Amniotic stem cell (primary cell): ENCODE data around the gene DTX2.
"Not testable (repeated sequence)": the region's sequence is repeated elsewhere in the genome, so short reads cannot be mapped to it uniquely, and the experiment has no call there.

Experiments used
- DNase-seq: peaks from one replicate; lab custom pipeline; 2025; lab: John Stamatoyannopoulos, UW

The DTX2 gene

DNA sequence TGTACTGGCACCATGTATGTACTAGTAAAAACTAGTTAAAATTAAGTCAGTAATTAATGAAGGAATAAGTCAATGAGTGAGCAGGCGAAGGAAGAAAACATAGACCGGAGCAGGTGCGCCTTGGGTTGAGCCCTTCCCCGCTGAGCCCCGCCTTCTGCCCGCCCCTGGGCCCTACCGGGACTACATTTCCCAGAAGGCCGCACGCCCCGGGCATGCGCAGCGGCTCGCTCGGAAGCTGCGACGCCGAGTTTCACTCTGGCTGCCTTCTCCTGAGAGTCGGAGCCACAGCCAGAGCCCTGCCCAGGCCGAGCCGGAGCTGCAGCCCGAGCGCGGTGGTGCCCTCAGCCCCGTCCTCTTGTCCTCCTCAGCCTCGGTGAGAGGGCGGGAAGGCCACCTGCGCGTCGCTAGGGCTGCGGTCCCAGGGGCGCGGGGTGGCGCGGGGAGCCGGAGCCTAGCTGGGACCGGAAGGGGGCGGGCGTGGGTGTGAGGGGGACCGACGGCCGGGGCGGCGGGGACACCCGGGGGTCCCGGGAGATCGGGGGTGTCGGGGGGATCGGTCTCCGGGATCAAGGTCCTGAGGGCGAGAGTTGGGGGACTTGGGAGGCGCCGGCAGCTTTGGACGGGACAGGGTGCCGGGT, at the start of gene DTX2:
TSS of gene DTX2 (plus strand) at position 246 of the 638 bp plus-strand sequence. CDS start 18,801 bp downstream, outside the sequence.
- not testable (repeated sequence) for DNase-seq

DNA sequence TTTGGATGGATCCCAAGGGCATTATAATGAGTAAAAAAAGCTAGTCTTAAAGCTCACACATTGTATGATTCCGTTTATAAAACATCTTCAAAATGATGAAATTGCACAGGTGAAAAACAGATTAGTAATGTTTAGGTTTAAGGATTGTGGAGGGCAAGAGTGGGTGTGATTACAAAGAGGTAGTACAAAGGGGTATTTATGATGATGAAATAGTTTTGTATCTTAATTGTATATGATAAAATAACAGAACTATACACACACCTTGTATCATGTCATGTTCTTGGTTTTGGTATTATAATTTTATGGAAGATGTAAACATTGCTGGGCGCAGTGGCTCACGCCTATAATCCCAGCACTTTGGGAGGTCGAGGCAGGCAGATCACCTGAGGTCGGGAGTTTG, 49.3 kb upstream of the DTX2 start:
- DNase-seq, result no peak

DNA sequence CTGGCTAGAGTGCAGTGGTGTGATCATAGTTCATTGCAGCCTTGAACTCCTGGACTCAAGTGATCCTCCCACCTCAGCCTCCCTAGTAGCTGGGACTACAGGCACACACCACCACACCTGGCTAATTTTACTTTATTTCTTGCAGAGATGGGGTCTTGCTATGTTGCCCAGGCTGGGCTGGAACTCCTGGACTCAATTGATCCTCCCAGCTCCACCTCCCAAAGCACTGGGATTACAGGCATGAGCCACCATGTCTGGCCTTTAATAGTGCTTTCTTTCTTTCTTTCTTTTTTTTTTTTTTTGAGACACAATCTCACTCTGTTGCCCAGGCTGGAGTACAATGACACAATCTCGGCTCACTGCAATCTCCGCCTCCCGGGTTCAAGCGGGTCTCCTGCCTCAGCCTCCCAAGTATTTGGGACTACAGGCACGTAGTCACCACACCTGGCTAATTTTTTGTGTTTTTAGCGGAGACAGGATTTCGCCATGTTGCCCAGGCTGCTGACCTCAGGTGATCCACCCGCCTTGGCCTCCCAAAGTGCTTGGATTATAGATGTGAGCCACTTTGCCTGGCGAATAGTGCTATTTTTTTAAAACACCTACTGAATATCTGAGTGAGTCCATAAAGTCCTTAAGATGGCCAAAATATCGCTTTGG, 43.7 kb upstream of the DTX2 start:
- not testable (repeated sequence) for DNase-seq

DNA sequence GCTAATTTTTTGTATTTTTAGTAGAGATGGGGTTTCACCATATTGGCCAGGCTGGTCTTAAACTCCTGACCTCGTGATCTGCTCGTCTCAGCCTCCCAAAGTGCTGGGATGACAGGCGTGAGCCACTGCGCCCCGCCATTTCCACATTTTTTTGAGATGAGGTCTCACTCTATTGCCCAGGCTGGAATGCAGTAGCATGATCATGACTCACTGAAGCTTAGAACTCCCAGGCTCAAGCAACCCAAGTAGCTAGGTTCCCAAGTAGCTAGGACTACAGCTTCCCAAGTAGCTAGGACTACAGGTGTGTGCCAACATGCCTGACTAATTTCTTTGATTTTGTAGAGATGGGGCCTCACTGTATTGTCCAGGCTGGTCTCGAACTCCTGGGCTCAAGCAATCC, 40.4 kb upstream of the DTX2 start:
- DNase-seq, result peak; percentile 82

DNA sequence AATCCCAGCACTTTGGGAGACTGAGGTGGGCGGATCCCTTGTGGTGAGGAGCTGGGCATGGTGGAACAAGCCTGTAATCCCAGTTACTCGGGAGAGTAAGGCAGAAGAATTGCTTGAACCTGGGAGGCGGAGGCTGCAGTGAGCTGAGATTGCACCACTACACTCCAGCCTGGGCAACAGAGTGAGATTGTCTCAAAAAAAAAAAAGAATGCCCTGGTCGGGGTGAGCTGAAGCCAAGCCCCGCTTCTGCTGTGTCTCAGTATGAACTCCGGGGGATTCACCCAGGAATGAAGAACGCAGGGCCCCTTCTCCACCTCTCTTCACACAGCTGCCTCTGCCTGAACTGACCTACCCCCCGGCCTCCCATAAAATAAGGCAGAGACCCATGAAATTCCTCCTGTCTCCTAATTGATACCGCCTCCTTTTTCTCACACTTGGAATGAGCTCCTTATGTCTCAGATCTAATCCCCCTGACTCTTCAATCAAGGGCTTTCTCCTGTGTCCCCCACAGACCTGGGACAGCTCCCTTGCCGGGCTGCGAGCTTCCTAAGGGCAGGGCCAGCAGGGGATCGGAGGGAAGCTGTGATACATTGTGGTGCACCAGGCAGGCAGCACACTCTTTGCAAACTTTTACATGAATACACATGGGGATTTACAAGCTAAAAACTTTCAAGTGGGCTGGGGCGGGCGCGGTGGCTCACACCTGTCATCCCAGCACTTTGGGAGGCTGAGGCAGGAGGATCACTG, 37.7 kb upstream of the DTX2 start:
- no peak for DNase-seq

DNA sequence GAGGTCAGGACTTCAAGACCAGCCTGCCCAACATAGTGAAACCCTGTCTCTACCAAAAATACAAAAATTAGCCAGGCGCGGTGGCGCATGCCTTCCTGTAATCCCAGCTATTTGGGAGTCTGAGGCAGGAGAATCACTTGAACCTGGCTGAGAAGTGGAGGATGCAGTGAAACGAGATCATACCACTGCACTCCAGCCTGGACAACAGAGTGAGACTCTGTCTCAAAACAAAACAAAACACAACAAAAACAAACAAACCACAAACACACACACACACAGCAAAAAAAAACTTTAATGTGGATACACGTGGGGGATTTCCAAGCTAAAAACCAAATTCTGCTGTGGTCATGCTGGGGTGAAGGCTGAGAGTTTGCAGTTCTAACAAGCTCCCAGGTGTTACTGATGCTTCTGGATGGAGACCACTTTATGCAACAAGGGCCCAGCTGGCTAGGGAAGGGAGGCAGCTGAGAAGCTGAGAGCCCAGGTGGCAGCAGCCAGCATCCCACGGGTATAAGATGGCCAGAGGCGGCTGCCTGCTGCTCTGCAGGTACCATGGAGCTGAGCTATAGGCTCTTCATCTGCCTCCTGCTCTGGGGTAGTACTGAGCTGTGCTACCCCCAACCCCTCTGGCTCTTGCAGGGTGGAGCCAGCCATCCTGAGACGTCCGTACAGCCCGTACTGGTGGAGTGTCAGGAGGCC, 36.9 kb upstream of the DTX2 start, which contains the start of gene ZP3:
TSS of gene ZP3 (plus strand) at position 538 of the 699 bp plus-strand sequence. CDS start at position 553, 15 bp downstream.
- no peak for DNase-seq

DNA sequence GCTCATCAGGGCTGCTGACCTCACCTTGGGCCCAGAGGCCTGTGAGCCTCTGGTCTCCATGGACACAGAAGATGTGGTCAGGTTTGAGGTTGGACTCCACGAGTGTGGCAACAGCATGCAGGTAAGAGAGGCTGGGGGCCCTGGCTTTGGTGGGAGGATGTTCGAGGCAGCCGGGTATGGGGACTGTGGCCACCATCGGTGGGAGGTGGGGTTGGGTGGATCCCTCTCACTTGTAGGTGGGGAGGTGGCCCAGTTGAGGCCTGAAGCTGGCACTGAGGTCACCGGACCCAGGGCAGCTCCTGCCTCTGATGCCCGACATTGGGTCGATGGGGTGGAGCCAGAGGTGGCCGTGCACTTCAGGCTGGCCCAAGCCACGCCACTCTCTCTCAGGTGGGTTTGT, 36.4 kb upstream of the DTX2 start:
- DNase-seq, result no peak

DNA sequence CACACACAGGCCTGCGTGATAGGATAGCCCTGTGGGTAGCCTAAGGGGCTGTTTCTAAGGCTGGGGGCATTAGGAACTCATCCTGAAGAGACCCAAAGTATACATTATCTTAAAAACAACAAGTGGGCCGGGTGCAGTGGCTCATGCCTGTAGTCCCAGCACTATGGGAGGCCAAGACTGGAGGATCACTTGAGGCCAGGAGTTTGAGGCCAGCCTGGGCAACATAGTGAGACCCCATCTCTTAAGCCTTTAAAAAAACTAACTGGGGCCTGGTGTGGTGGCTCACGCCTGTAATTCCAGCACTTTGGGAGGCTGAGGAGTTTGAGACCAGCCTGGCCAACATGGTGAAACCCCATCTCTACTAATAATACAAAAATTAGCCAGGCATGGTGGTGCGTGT, 36.0 kb upstream of the DTX2 start:
- not testable (repeated sequence) for DNase-seq

DNA sequence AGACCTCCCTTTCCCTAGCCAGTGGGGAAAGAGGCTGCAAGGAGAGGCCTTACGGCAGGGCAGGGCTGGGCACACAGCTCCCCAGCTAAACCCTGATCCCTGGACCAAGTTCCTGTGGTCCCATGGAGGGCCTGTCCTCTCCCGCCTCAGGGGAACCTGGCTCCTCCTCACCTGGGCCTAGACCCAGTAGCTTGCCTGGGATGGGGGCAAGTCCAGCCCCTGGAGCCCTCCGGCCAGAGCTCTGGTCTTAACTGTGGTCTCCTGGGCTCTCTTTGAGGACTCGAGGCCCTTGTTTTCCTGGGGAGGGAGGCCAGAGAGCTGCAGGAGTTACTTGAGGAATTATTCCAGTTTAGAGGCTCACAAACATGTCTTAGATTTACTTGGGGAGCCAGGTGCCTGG, 35.3 kb upstream of the DTX2 start:
- DNase-seq, result no peak

DNA sequence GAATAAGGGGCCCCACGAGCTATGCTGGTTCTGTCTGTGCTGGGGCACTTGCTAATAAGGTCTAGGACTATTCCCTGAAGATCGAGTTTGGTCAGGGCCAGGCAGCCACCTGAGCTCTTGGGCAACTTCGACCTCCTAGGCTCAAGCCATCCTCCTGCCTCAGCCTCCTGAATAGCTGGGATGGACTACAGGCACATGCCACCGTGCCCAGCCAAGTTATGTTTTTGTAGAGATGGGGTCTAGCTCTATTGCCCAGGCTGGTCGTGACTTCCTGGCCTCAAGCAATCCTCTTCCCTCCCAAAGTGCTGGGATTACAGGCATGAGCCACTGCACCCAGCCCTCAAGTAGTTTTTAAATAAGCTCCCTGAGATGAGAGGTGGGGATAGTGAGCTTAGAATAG, 33.9 kb upstream of the DTX2 start:
- DNase-seq, result no peak

DNA sequence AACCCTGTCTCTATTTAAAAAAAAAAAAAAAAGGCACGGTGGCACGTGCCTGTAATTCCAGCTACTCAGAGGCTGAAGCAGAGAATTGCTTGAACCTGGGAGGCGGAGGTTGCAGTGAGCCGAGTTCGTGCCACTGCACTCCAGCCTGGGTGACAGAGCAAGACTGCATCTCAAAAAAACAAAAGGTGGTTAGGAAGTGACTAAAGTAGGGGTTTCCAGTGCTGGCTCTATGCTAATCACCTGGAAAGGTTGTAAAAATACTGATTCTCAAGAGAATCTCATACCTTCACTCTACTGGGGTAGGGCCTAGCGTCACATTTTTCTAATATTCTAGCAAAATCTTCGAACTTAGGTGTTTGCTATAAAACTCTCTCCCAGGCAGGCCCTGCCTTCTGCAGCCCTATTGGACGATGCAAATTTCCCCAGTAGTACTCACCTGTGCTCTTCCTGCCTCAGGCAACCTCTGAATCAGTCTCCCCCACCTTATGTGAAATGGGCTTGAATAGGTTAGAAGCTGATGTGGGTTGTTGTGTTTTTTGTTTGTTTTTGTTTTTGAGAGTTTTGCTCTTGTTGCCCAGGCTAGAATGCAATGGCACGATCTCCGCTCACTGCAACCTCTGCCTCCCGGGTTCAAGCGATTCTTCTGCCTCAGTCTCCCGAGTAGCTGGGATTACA, 33.2 kb upstream of the DTX2 start:
- DNase-seq, result no peak

DNA sequence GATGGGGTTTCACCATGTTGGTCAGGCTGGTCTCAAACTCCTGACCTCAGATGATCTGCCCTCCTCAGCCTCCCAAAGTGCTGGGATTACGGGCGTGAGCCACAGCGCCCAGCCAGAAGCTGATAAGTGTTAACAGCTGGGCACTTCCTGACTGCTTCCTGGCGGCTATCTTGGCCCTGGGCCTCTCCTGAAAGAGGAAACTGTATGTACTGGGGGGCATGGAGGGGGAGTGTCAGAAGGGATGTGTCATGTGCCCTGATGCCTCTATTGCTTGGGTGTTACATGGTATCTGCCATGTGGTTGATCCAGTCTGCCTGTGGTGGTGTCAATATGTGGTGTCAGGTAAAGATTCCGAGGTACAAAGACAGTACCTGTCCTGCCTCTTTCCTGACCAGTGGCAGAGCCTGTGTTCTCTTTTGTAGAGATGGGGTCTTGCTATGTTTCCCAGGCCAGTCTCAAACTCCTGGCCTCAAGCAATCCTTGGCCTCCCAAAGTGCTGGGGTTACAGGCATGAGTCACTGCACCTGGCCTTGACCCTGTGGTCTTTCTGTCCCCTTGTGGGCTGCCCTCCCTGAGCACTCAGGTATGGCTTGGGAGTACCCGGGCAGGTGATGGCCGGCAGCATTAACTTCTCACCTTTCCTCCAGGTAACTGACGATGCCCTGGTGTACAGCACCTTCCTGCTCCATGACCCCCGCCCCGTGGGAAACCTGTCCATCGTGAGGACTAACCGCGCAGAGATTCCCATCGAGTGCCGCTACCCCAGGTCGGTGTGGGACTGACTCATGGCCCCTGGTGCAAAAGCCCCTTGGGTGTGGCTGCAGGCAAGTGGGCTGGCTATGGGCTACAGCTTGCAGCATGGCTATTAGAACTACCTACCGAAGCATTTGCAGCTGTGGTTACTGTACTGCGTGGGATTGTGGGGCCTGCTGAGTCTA, 32.4 kb upstream of the DTX2 start:
- no peak for DNase-seq

DNA sequence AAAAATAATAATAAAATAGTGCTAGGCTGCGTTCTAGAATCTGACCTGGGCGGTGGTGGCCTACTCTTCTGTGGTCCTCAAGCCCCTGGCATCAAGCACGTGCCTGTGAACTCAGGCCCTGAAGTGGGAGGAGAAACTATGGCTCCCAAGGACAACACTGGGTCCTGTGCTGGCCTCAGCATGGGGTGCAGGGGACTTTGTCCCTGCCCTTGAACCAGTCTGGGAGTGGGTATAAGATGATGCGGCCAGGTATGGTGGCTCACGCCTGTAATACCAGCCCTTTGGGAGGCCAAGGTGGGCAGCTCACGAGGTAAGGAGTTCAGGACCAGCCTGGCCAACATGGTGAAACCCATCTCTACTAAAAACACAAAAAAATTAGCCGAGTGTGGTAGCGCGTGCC, 31.3 kb upstream of the DTX2 start:
- no peak for DNase-seq

DNA sequence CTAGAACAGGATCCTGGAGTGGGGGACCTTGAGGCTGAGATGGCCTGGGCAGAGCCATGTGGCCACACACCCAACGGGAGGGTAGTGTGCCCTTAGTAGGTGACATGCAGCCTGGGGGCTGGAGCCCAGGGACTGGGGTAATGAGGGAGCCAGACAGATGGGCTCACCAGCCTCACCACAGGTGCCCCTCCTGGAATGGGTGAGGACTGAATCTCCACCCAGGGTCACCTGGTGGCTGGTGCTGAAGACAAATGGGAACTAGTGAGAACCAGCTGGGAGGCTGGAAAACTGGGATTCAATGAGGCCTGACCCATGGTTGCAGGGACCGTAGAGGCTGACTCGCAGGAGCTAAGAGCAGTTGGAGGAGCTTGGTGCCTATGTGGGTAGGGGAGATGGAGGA, 30.7 kb upstream of the DTX2 start:
- DNase-seq, result no peak

DNA sequence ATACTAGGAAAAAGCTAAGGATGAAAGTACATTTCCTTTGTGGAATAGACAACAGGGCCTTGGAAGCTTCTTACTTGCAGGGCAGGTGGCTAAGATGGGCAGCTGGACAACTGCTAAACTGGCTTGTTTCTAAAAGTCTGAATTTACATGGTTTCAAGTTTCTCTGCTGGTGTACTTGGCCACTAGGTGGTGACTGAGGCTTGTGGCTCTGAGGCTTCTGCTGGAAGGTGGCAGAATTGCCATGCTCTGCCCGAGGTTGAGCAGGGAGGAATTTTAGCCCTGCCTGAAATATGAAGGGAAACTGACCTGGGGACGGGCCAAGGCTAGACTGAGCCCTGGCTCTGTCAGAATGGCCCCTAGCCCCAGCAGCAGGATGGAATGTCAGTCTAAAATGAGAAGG, 23.6 kb upstream of the DTX2 start:
- DNase-seq, result peak; percentile 63

DNA sequence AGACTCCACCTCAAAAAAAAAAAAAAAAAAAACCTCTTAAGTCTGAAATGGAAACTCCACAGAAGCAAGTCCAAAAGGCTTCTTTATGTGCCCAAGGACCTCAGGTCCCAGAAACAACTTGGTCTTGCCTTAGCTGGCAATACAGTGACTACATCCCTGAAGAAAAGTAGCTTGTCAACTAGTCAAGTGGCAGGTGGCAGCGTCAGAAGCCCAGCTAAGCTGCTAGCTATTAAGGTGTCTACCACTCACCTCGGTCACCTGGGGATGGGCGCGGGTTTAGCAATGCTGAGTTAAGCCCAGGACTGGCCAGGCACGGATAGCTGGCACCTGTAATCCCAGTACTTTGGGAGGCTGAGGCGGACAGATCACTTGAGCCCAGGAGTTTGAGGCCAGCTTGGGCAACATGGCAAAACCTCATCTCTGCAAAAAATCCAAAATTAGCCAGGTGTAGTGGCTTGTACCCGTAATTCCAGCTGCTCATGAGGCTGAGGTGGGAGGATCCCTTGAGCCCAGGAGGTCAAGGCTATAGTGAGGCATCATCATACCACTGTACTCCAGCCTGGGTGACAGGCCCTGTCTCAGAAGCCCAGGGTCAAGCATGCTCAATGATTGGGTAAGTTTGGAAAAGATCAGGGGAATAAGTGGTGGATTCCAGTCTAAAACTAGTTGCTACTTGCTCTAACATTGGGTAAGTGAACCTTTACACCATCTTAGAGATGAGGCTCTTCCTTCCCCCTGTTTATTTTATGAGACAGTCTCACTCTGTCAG, 22.2 kb upstream of the DTX2 start:
- not testable (repeated sequence) for DNase-seq

DNA sequence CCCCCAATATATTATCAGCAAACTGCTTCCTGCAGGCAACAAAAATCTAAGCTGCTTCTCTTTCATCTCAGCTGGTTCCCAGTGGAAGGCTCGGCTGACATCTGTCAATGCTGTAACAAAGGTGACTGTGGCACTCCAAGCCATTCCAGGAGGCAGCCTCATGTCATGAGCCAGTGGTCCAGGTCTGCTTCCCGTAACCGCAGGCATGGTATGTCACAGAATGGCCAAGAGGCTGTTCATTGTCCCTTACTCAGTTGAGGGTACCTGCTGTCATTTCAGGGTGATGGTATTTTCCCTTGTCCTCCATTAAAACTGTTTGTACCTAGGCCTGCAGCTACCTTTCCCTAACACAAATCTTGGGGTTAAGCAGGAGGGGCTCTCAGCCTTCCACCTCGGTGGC, 21.1 kb upstream of the DTX2 start:
- DNase-seq, result not testable (repeated sequence)

DNA sequence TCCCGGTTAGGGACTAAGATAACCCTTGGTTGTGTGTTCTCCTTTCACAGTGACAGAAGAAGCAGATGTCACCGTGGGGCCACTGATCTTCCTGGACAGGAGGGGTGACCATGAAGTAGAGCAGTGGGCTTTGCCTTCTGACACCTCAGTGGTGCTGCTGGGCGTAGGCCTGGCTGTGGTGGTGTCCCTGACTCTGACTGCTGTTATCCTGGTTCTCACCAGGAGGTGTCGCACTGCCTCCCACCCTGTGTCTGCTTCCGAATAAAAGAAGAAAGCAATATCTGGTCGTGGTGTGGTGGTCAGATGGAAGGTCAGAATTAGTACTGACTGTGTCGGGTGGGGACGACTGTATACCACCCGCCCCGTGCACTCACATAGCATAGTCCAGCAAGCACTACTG, 19.7 kb upstream of the DTX2 start:
- not testable (repeated sequence) for DNase-seq

DNA sequence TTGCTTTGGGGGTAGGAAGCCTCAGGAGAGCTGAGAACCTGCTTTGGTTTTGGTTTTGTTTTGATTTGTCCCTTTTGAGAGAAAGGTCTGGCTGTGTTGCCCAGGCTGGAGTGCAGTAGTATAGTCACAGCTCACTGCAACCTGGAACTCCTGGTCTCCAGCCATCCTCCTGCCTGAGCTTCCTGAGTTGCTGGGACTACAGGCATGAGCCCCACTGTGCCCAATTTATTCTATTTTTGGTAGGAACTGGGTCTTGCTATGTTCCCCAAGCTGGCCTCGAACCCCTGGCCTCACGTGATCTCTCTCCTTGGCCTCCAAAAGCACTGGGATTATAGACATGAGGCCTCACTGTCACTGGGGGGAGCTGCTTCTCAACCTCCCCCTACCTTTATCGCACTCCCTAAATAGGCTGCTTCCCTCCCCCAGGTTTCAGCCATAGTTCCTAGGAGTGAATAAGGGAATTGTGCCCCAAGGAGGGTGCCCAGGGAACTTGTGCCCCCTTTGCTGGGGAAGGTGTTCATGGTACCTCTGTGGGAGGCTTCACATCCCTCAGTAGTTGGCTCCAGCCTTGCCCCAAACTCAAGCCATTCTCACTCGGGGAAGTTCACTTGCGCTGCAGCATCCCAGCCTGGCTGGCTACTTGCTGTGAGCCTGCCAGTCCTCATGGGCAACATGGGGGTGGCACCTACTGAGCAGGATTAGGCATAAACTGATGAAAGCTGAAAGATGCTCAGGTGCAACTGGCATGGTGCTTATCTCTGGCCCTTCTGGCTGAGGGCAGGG, 18.7 kb upstream of the DTX2 start:
- DNase-seq, result not testable (repeated sequence)
